IMR-90 (cell line): ENCODE results near the gene CYP2B6. TPM values are rescaled to one million over a fixed set of nuclear protein-coding genes. Genes with fewer than 3 reads are reported as not detected.
"Not testable (repeated sequence)": the region's sequence is repeated elsewhere in the genome, so short reads cannot be mapped to it uniquely, and the experiment has no call there.

Experiments used
- ATAC-seq: fragments of 200-7000 bp; cut with Tn5 transposase; 2 replicates; pipeline ENCODE4 v1.9.1; 2020; ENCODE audit warnings: low read depth, mild to moderate bottlenecking, moderate library complexity
- BruUV-seq: library from RNA; stranded (reverse); fragments of 400-500 nt; replicated peaks from 2 replicates; lab custom pipeline; 2021; lab: Mats Ljungman, UMichigan
- CTCF ChIA-PET: fragments of 300-600 bp; formaldehyde crosslinking; extraction: SDS; loops from one replicate; lab custom pipeline; 2021; ENCODE audit warnings: antibody characterized with exemption; lab: Yijun Ruan, JAX
- POLR2A ChIA-PET: fragments of 300-600 bp; sonication (Branson Sonifier 250); formaldehyde crosslinking; loops from one replicate; lab custom pipeline; 2022; ENCODE audit warnings: antibody characterized with exemption; ENCODE audit not compliant: unreplicated experiment; lab: Charles Lee
- DNase-seq: peaks from one replicate; pipeline ENCODE4 v3.0.0; 2013
- H2AFZ ChIP-seq: replicated peaks from 2 replicates; pipeline ENCODE3; 2013; ENCODE audit warnings: low read length, mild to moderate bottlenecking; ENCODE audit not compliant: poor library complexity
- H2AK5ac ChIP-seq: 2 replicates; pipeline ENCODE4 v1.6.1; 2013; ENCODE audit warnings: low read depth, low read length, inconsistent platforms
- H2AK9ac ChIP-seq: replicated peaks from 2 replicates; pipeline ENCODE3; 2013; ENCODE audit warnings: mild to moderate bottlenecking, low read depth, low read length, moderate library complexity; ENCODE audit not compliant: poor library complexity
- H2BK120ac ChIP-seq: 2 replicates; pipeline ENCODE4 v1.6.1; 2013; ENCODE audit warnings: low read depth, low read length, inconsistent platforms
- H2BK15ac ChIP-seq: 3 replicates; pipeline ENCODE4 v1.6.1; 2013; ENCODE audit warnings: low read depth, low read length, inconsistent platforms
- H2BK20ac ChIP-seq: 2 replicates; pipeline ENCODE4 v1.6.1; 2013; ENCODE audit warnings: low read depth, mild to moderate bottlenecking, inconsistent platforms, low read length, moderate library complexity
- H2BK5ac ChIP-seq: 2 replicates; pipeline ENCODE4 v1.6.1; 2013; ENCODE audit warnings: mild to moderate bottlenecking, low read depth, low read length, inconsistent platforms; ENCODE audit not compliant: poor library complexity, severe bottlenecking
- H3K14ac ChIP-seq: replicated peaks from 2 replicates; pipeline ENCODE4 v1.6.1; 2013; ENCODE audit warnings: low read depth, low read length, inconsistent platforms
- H3K18ac ChIP-seq: 2 replicates; pipeline ENCODE4 v1.6.1; 2013; ENCODE audit warnings: low read depth, low read length, control low read depth
- H3K23ac ChIP-seq: 2 replicates; pipeline ENCODE4 v1.6.1; 2013; ENCODE audit warnings: low read depth, low read length, inconsistent platforms
- H3K27ac ChIP-seq: 2 replicates; pipeline ENCODE4 v1.5.1; 2013; ENCODE audit warnings: mild to moderate bottlenecking, control low read depth, low read length; ENCODE audit not compliant: insufficient read depth
- H3K27me3 ChIP-seq: 2 replicates; pipeline ENCODE4 v1.6.1; 2013; ENCODE audit warnings: low read length; ENCODE audit not compliant: control insufficient read depth, insufficient read depth
- H3K36me3 ChIP-seq: 2 replicates; pipeline ENCODE4 v1.6.1; 2013; ENCODE audit warnings: low read length, mixed read lengths; ENCODE audit not compliant: control insufficient read depth, insufficient read depth
- H3K4ac ChIP-seq: 2 replicates; pipeline ENCODE4 v1.6.1; 2013; ENCODE audit warnings: low read depth, low read length, inconsistent platforms
- H3K4me1 ChIP-seq: 2 replicates; pipeline ENCODE4 v1.6.1; 2013; ENCODE audit warnings: low read length, mixed read lengths; ENCODE audit not compliant: control insufficient read depth, insufficient read depth
- H3K4me2 ChIP-seq: 2 replicates; pipeline ENCODE4 v1.6.1; 2013; ENCODE audit warnings: low read depth, mild to moderate bottlenecking, control low read depth, low read length, moderate library complexity
- H3K4me3 ChIP-seq: 2 replicates; pipeline ENCODE4 v1.5.1; 2013; ENCODE audit warnings: low read depth, mild to moderate bottlenecking, control low read depth, low read length, moderate library complexity; ENCODE audit not compliant: insufficient read depth
- H3K56ac ChIP-seq: 2 replicates; pipeline ENCODE4 v1.6.1; 2013; ENCODE audit warnings: low read length, inconsistent platforms; ENCODE audit not compliant: insufficient read depth; ENCODE audit errors: extremely low read depth
- H3K79me1 ChIP-seq, 2 experiments: 2 replicates each; pipeline ENCODE4 v1.6.1; 2013; ENCODE audit warnings: low read length in 2 of 2, inconsistent platforms in 1 of 2, low read depth in 1 of 2
- H3K9ac ChIP-seq: 2 replicates; pipeline ENCODE4 v1.6.1; 2013; ENCODE audit warnings: low read depth, low read length, control low read depth
- H3K9me1 ChIP-seq: 2 replicates; pipeline ENCODE4 v1.6.1; 2013; ENCODE audit warnings: low read length, inconsistent platforms; ENCODE audit not compliant: insufficient read depth
- H3K9me3 ChIP-seq: 2 replicates; pipeline ENCODE4 v1.6.1; 2013; ENCODE audit warnings: low read length; ENCODE audit not compliant: control insufficient read depth, insufficient read depth
- H4K20me1 ChIP-seq: 2 replicates; pipeline ENCODE4 v1.6.1; 2013; ENCODE audit warnings: low read length, inconsistent platforms; ENCODE audit not compliant: insufficient read depth
- H4K5ac ChIP-seq: 2 replicates; pipeline ENCODE4 v1.6.1; 2013; ENCODE audit warnings: mild to moderate bottlenecking, low read depth, low read length, control low read depth
- H4K8ac ChIP-seq, 2 experiments: 2 replicates each; pipeline ENCODE4 v1.6.1; 2013; ENCODE audit warnings: low read depth in 2 of 2, low read length in 2 of 2, control low read depth in 1 of 2, inconsistent platforms in 1 of 2
- H4K91ac ChIP-seq: 2 replicates; pipeline ENCODE4 v1.6.1; 2013; ENCODE audit warnings: low read depth, low read length, inconsistent platforms; ENCODE audit not compliant: insufficient read depth
- WGBS, 2 experiments: methylation state at CpG; one replicate each; pipeline versions ENCODE4 v1.1.5 to v1.1.7; 2013; ENCODE audit warnings: missing lambda C conversion rate in 2 of 2; ENCODE audit not compliant: insufficient read length in 1 of 2; ENCODE audit errors: extremely low coverage in 2 of 2; 5-methylcytosine and 5-hydroxymethylcytosine counted together
- dilution Hi-C: fragments of 300-500 bp; cut with HindIII; formaldehyde crosslinking; loops from one replicate; pipeline ENCODE4 v1.14.3; 2018; ENCODE audit warnings: low sequenced_read_pairs; ENCODE audit not compliant: unreplicated experiment
- in situ Hi-C: fragments of 300-500 bp; cut with MboI; formaldehyde crosslinking; loops from 3 replicates; pipeline ENCODE4 v1.14.3; 2019; ENCODE audit warnings: low sequenced_read_pairs, inconsistent platforms, mixed read lengths
- intact Hi-C: fragments of 100-400 bp; cut with micrococcal nuclease; formaldehyde crosslinking; loops from 2 replicates; pipeline ENCODE4 v1.10.0; 2022
- polyA plus RNA-seq, 3 experiments: library from polyadenylated mRNA; depleted of rRNA; stranded (reverse); fragments of >200 nt; gene quantifications; 2 replicates each; pipeline ENCODE4 v1.2.3, GENCODE V29; 2012; ENCODE audit warnings: low replicate concordance in 1 of 3
- total RNA-seq: library from RNA; depleted of rRNA; stranded (reverse); fragments of >200 nt; gene quantifications from 2 replicates; pipeline ENCODE4 v1.2.3, GENCODE V29; 2012

CYP2B6 gene
- total and polyA plus RNA-seq, 2 of the 4 experiments (the other 2 are of a cell fraction) = not detected

DNA sequence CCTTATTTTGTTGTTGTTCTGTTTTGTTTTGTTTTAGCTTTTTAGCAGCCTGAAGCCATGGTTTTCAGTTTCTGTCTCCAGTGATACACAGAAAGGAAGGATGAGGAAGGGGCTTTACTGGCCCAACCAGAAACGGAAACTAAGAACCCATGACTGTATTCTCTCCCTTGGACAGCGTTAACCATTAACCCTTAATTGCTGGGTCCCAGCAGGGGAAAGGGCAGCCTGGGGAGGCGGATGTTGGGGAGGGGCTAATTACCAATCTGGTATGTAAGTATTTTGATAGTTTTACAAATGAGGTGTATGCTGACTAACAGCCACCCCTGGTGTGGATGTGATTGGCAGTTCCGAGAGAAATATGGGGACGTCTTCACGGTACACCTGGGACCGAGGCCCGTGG lies 12.6 kb downstream of the CYP2B6 start:
- H4K5ac ChIP-seq, H3K27me3 ChIP-seq, H3K14ac ChIP-seq, H3K56ac ChIP-seq, H3K4me2 ChIP-seq, H4K20me1 ChIP-seq, H3K36me3 ChIP-seq, H2BK15ac ChIP-seq, in situ Hi-C loops, intact Hi-C loops, H3K9me3 ChIP-seq, H3K27ac ChIP-seq, H4K91ac ChIP-seq, H3K18ac ChIP-seq, H3K79me1 ChIP-seq, BruUV-seq, ATAC-seq, CTCF ChIA-PET, H2BK20ac ChIP-seq, H2AK9ac ChIP-seq, H3K9ac ChIP-seq, H3K9me1 ChIP-seq, POLR2A ChIA-PET, H3K23ac ChIP-seq, DNase-seq, H2AK5ac ChIP-seq, H2BK120ac ChIP-seq, H3K4me3 ChIP-seq, H3K4ac ChIP-seq, dilution Hi-C loops, H2AFZ ChIP-seq, H3K4me1 ChIP-seq, H2BK5ac ChIP-seq, H4K8ac ChIP-seq: not testable (repeated sequence)
- WGBS, 2 experiments = no CpG with 5 or more reads among the region's 8 CpGs
